Loucy (cell line): Measurements from ENCODE around the gene FAM13A.

Source experiments
- H2AFZ ChIP-seq: fragments of 200-600 bp; sonication (generic); 2 replicates; pipeline ENCODE4 v1.6.0; 2016; ENCODE audit warnings: antibody characterized with exemption, mild to moderate bottlenecking, low read length, moderate library complexity
- H3F3A ChIP-seq: fragments of 200-600 bp; 2 replicates; pipeline ENCODE4 v1.6.0; 2016; ENCODE audit warnings: antibody characterized with exemption, low read depth, mild to moderate bottlenecking
- H3K27me3 ChIP-seq: fragments of 200-600 bp; sonication (generic); 2 replicates; pipeline ENCODE4 v1.6.1; 2014; ENCODE audit warnings: low read length, mild to moderate bottlenecking; ENCODE audit not compliant: insufficient read depth, poor library complexity, severe bottlenecking
- H3K36me3 ChIP-seq: fragments of 200-600 bp; sonication (generic); 2 replicates; pipeline ENCODE4 v1.6.1; 2016; ENCODE audit warnings: low read length; ENCODE audit not compliant: insufficient read depth
- H3K4me1 ChIP-seq: fragments of 200-600 bp; sonication (generic); 2 replicates; pipeline ENCODE4 v1.5.1; 2014; ENCODE audit warnings: low read length, mild to moderate bottlenecking; ENCODE audit not compliant: insufficient read depth, poor library complexity, severe bottlenecking
- H3K4me2 ChIP-seq: fragments of 200-600 bp; sonication (generic); 2 replicates; pipeline ENCODE4 v1.6.0; 2014; ENCODE audit warnings: antibody characterized with exemption, low read length, low read depth, mild to moderate bottlenecking; ENCODE audit not compliant: poor library complexity, severe bottlenecking
- H3K4me3 ChIP-seq: fragments of 200-600 bp; sonication (generic); 2 replicates; pipeline ENCODE4 v1.5.1; 2014; ENCODE audit warnings: low read length, mild to moderate bottlenecking, mixed read lengths; ENCODE audit not compliant: poor library complexity, severe bottlenecking
- H3K79me2 ChIP-seq: fragments of 200-600 bp; sonication (generic); 2 replicates; pipeline ENCODE4 v1.6.1; 2014; ENCODE audit warnings: low read length; ENCODE audit not compliant: insufficient read depth
- H3K9ac ChIP-seq: fragments of 200-600 bp; sonication (generic); 2 replicates; pipeline ENCODE4 v1.6.0; 2014; ENCODE audit warnings: mild to moderate bottlenecking, low read depth, low read length, moderate library complexity; ENCODE audit not compliant: poor library complexity, severe bottlenecking
- H3K9me2 ChIP-seq: fragments of 200-600 bp; sonication (generic); replicated peaks from 2 replicates; pipeline ENCODE4 v1.6.1; 2016; ENCODE audit warnings: low read depth, low read length, mixed read lengths
- H3K9me3 ChIP-seq: fragments of 200-600 bp; sonication (generic); 2 replicates; pipeline ENCODE4 v1.6.1; 2014; ENCODE audit warnings: mild to moderate bottlenecking, antibody characterized with exemption, low read length, low read depth; ENCODE audit not compliant: insufficient read depth
- H4K20me1 ChIP-seq: fragments of 200-600 bp; sonication (generic); 2 replicates; pipeline ENCODE4 v1.6.0; 2014; ENCODE audit warnings: antibody characterized with exemption, low read length, mild to moderate bottlenecking; ENCODE audit not compliant: insufficient read depth, poor library complexity, severe bottlenecking
- EZH2phosphoT487 ChIP-seq: fragments of 200-600 bp; IDR thresholded peaks from 2 replicates; pipeline ENCODE4 v1.6.1; 2018; ENCODE audit warnings: antibody characterized with exemption, mild to moderate bottlenecking, moderate library complexity, borderline replicate concordance
- TF ChIP-seq, protein P1 (sequence below): fragments of 200-600 bp; sonication (generic); conservative IDR thresholded peaks from 2 replicates; pipeline ENCODE4 v1.5.1; 2014; ENCODE audit warnings: mild to moderate bottlenecking, antibody characterized with exemption, low read length

Gene FAM13A

GRCh38 chr4:88722828-88723227 is 334.2 kb downstream of the FAM13A start:
- H3K36me3 ChIP-seq: peaks cover 29% of the 10 kb centered on the region; the same call in 1 of the 2 replicates
- no peaks in the 10 kb centered on the region for H3K27me3 ChIP-seq
- no peaks in the 10 kb centered on the region for H3F3A ChIP-seq
- no peaks in the 10 kb centered on the region for H3K9me2 ChIP-seq
- peaks cover 2% of the 10 kb centered on the region; the same call in 1 of the 2 replicates for H3K9me3 ChIP-seq
- H3K4me2 ChIP-seq: no peak overlapping the region
- no peak overlapping the region for H2AFZ ChIP-seq
- TF ChIP-seq, protein P1, sequence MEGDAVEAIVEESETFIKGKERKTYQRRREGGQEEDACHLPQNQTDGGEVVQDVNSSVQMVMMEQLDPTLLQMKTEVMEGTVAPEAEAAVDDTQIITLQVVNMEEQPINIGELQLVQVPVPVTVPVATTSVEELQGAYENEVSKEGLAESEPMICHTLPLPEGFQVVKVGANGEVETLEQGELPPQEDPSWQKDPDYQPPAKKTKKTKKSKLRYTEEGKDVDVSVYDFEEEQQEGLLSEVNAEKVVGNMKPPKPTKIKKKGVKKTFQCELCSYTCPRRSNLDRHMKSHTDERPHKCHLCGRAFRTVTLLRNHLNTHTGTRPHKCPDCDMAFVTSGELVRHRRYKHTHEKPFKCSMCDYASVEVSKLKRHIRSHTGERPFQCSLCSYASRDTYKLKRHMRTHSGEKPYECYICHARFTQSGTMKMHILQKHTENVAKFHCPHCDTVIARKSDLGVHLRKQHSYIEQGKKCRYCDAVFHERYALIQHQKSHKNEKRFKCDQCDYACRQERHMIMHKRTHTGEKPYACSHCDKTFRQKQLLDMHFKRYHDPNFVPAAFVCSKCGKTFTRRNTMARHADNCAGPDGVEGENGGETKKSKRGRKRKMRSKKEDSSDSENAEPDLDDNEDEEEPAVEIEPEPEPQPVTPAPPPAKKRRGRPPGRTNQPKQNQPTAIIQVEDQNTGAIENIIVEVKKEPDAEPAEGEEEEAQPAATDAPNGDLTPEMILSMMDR: no peak
- TF ChIP-seq EZH2phosphoT487: no peak
- no peak overlapping the region for H3K9ac ChIP-seq
- no peak overlapping the region for H3K4me3 ChIP-seq
- no peaks in the 10 kb centered on the region for H3K79me2 ChIP-seq
- no peaks in the 10 kb centered on the region for H4K20me1 ChIP-seq
- H3K4me1 ChIP-seq: no peaks in the 10 kb centered on the region

DNA sequence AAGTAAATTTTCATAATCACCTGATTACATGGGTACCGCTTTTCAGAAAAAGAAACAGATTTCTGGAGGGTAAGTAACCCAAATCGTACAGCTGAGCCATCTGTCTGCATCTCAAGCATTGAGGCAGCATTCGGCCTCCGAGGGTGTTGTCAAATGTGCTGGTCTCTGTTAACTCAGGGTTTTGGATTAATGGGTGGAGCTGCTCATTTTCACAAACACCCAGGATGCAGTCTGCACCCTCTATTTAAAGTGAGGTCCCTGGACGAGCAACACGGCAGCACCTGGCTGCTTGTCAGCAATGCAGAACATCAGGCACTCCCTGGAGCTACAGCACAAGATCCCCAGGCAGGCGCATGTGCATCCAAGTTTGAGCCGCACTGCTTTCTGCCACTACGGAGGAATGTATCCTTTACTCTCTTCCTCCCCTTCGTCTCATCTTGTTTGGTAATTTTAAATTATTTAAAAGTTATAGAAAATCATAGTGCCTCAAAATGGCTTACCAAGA is 334.7 kb downstream of the FAM13A start:
- TF ChIP-seq, protein P1: no peak
- Histone ChIP-seq H3K27me3 (no peaks in the 10 kb centered on the region), H4K20me1 (no peaks in the 10 kb centered on the region), H3K4me2 (no peak overlapping the region), H3K9me2 (no peaks in the 10 kb centered on the region), H3K36me3 (peaks cover 28% of the 10 kb centered on the region; the same call in 1 of the 2 replicates), H3K9me3 (peaks cover 7% of the 10 kb centered on the region; the same call in 1 of the 2 replicates), H2AFZ (no peak overlapping the region), H3F3A (no peaks in the 10 kb centered on the region), H3K79me2 (no peaks in the 10 kb centered on the region), H3K4me1 (no peaks in the 10 kb centered on the region), H3K4me3 (no peak overlapping the region), H3K9ac (no peak overlapping the region)

DNA sequence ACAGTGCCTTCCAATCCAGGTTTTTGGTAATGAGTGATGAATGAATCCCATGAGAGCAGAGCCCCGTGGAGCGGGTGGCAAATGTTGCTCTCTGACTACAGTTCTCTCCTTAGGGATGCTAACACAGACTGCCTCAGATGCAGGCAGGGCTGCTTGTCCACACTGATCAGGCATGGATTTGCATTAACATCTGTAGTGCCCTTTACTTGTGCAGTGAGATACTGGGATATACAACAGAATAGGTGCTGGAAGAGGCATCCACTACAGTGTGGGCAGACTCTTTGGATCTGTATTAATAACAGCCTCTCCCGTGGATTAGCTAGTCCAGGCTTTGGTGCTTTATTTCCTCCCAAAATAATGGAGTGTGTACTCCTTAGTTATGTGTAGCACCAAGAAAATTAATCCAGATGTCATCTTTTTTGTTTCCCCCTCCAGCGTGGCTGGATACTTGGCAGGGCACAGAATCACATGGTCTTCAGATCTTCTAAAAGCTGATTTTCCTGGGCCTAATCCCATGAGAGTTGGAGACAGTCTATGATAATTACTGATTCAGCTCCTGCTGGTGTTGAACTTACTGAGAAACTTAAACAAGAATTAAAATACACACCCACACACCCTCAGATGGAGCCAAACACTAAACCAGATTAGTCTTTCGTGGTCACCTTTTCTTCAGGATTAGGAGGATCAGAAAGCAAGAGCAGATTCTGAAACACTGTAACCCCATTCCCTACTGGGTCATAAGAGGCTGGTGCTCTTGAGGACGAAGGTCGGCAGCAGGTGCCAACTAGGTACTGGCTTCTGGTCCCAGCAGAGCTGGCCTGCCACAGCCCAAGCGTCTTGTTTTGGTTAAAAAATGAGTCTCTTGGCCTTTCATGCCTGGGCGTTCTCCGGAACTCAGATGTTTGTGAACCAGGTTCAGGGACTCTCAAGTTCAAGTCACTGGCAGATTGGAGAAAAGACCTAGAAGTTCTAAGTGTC is 336.2 kb downstream of the FAM13A start:
- TF ChIP-seq, protein P1: no peak
- TF ChIP-seq EZH2phosphoT487: no peak
- Histone ChIP-seq H3K36me3 (peaks cover 25% of the 10 kb centered on the region; the same call in 1 of the 2 replicates), H3F3A (no peaks in the 10 kb centered on the region), H4K20me1 (no peaks in the 10 kb centered on the region), H3K4me2 (no peak overlapping the region), H3K27me3 (no peaks in the 10 kb centered on the region), H3K9ac (no peak overlapping the region), H3K4me1 (no peaks in the 10 kb centered on the region), H3K9me2 (no peaks in the 10 kb centered on the region), H2AFZ (no peak overlapping the region), H3K4me3 (no peak overlapping the region), H3K79me2 (no peaks in the 10 kb centered on the region), H3K9me3 (peaks cover 21% of the 10 kb centered on the region; the same call in 1 of the 2 replicates)
